Endothelial cell of hepatic sinusoid (primary cell): ENCODE data around the gene PAM.

Source experiments
- in situ Hi-C: cut with HindIII; loops from 2 replicates; pipeline ENCODE4 v1.10.0; 2017; ENCODE audit warnings: low sequenced_read_pairs

The PAM gene

GRCh38 chr5:102754767-102755431 lies at the start of gene PAM:
Gene PAM (plus strand): TSS chr5:102755305. CDS start chr5:102866196, 110,891 bp downstream.
- in situ Hi-C loops, result no loop called here

GRCh38 chr5:102711525-102712385 lies 43.4 kb upstream of the PAM start:
- in situ Hi-C loops, result no loop called here

- in situ Hi-C loops, result no loop called here
Observed at GRCh38 chr5:102713278-102713677, 41.8 kb upstream of the PAM start.

- in situ Hi-C loops, result no loop called here
Observed at GRCh38 chr5:102713682-102714231, 41.3 kb upstream of the PAM start.

GRCh38 chr5:102715082-102715807 lies 39.9 kb upstream of the PAM start:
- in situ Hi-C loops, result no loop called here

- in situ Hi-C loops, result no loop called here
Observed at GRCh38 chr5:102716017-102716416, 39.1 kb upstream of the PAM start.

GRCh38 chr5:102718819-102719218 lies 36.3 kb upstream of the PAM start:
- in situ Hi-C loops, result no loop called here

GRCh38 chr5:102719886-102720285 lies 35.2 kb upstream of the PAM start:
- in situ Hi-C loops, result no loop called here

- in situ Hi-C loops, result no loop called here
Observed at GRCh38 chr5:102720969-102721368, 34.1 kb upstream of the PAM start.

- in situ Hi-C loops, result no loop called here
Observed at GRCh38 chr5:102722931-102723330, 32.2 kb upstream of the PAM start.

- in situ Hi-C loops, result no loop called here
Observed at GRCh38 chr5:102731693-102732092, 23.4 kb upstream of the PAM start.

- in situ Hi-C loops, result no loop called here
Observed at GRCh38 chr5:102733534-102733933, 21.6 kb upstream of the PAM start.

GRCh38 chr5:102737161-102737560 lies 17.9 kb upstream of the PAM start:
- in situ Hi-C loops, result no loop called here

GRCh38 chr5:102737805-102738469 lies 17.2 kb upstream of the PAM start:
- in situ Hi-C loops, result no loop called here

GRCh38 chr5:102740515-102740914 lies 14.6 kb upstream of the PAM start:
- in situ Hi-C loops, result no loop called here

GRCh38 chr5:102742215-102742614 lies 12.9 kb upstream of the PAM start:
- in situ Hi-C loops, result no loop called here

- in situ Hi-C loops, result no loop called here
Observed at GRCh38 chr5:102743900-102744299, 11.2 kb upstream of the PAM start.

GRCh38 chr5:102747386-102748166 lies 7.5 kb upstream of the PAM start:
- in situ Hi-C loops, result loop anchor here (5.0 kb wide), 1 partner anchor 35 kb away; no protein-coding TSS in a partner anchor

GRCh38 chr5:102749416-102750030 lies 5.6 kb upstream of the PAM start:
- in situ Hi-C loops, result loop anchor here (5.0 kb wide), 1 partner anchor 33 kb away; no protein-coding TSS in a partner anchor
